Posterior vena cava (tissue), 2 donors: ENCODE data around the gene MYL11. TPM values are rescaled to one million over a fixed set of nuclear protein-coding genes. Genes with fewer than 3 reads are reported as not detected.
"Not testable (repeated sequence)": the region's sequence is repeated elsewhere in the genome, so short reads cannot be mapped to it uniquely, and the experiment has no call there.

Source experiments
- DNase-seq: peaks from one replicate; pipeline ENCODE4 v3.0.0-alpha.2; 2020; ENCODE audit warnings: low spot score
- intact Hi-C, 2 donors: fragments of 100-400 bp; cut with DNase I; formaldehyde crosslinking; loops; one replicate each; pipeline versions ENCODE4 v1.14.1 to v1.14.2; 2022 to 2023
- total RNA-seq, 2 donors: library from RNA; stranded (reverse); fragmentation: NEBNext Ultra II Directional; extraction: Animal tissue kit (Norgen Biotek cat#: 25700); gene quantifications; one replicate each; pipeline ENCODE4 v1.2.1, GENCODE V29; 2021
- donor health status: DM: yes; HTN: yes; CAD: no.
- donor health status: DM: yes; HTN: yes; CAD: no.

MYL11 gene
- total RNA-seq, 2 donors from 2014 or later = not detected

- intact Hi-C loops = no loop called here
- no peak for DNase-seq
Observed at GRCh38 chr16:30380803-30381208, 6.2 kb downstream of the MYL11 start.

GRCh38 chr16:30381291-30382041 is 6.9 kb downstream of the MYL11 start:
- intact Hi-C loops = no loop called here
- DNase-seq = no peak

GRCh38 chr16:30382111-30382881 is 7.7 kb downstream of the MYL11 start, which contains the start of gene SEPTIN1:
TSS of gene SEPTIN1 (minus strand) at chr16:30382561. CDS start at chr16:30382542, 19 bp downstream.
- no peak for DNase-seq
- intact Hi-C loops = no loop called here

GRCh38 chr16:30383521-30383920 is 8.9 kb downstream of the MYL11 start:
- DNase-seq = no peak
- intact Hi-C loops = no loop called here

- no peak for DNase-seq
- intact Hi-C loops = no loop called here
Observed at GRCh38 chr16:30394592-30395154, 20.1 kb downstream of the MYL11 start.

- intact Hi-C loops = no loop called here
- peak; percentile 97 for DNase-seq
Observed at GRCh38 chr16:30395155-30395991, 20.8 kb downstream of the MYL11 start, which contains the start of gene ZNF48. TSS of gene ZNF48 (plus strand) at chr16:30395420. CDS start at chr16:30395795, 375 bp downstream.

GRCh38 chr16:30395992-30396585 is 21.5 kb downstream of the MYL11 start:
- intact Hi-C loops = no loop called here
- DNase-seq = no peak

GRCh38 chr16:30396627-30397026 is 22.0 kb downstream of the MYL11 start:
- DNase-seq, intact Hi-C loops: not testable (repeated sequence)

GRCh38 chr16:30397056-30397455 is 22.5 kb downstream of the MYL11 start:
- intact Hi-C loops = no loop called here
- DNase-seq = no peak

- DNase-seq = no peak
- intact Hi-C loops = no loop called here
Observed at GRCh38 chr16:30397776-30398660, 23.4 kb downstream of the MYL11 start.

- intact Hi-C loops = no loop called here
- DNase-seq = no peak
Observed at GRCh38 chr16:30398661-30399434, 24.2 kb downstream of the MYL11 start.

- intact Hi-C loops = no loop called here
Observed at GRCh38 chr16:30399435-30400186, 25.0 kb downstream of the MYL11 start.

GRCh38 chr16:30401768-30402425 is 27.3 kb downstream of the MYL11 start:
- intact Hi-C loops = no loop called here
- DNase-seq = no peak

More at GRCh38 chr16:30399435-30400186, 25.0 kb downstream of the MYL11 start:
- no peak for DNase-seq

- intact Hi-C loops = loop anchor here in 1 of 2 donors (1.0 kb wide), 1 partner anchor 43 kb away; no protein-coding TSS in a partner anchor
- DNase-seq = no peak
Observed at GRCh38 chr16:30406795-30407101, 32.1 kb downstream of the MYL11 start.

- DNase-seq = peak; percentile 98
- intact Hi-C loops = loop anchor here in 1 of 2 donors (1.0 kb wide), 1 partner anchor 44 kb away; no protein-coding TSS in a partner anchor
Observed at GRCh38 chr16:30407102-30407803, 32.7 kb downstream of the MYL11 start, which contains the start of gene ZNF771. TSS of gene ZNF771 (plus strand) at chr16:30407606. CDS start at chr16:30408054, 448 bp downstream.
